ENCODE data around the gene MLPH. TPM values are rescaled to one million over a fixed set of nuclear protein-coding genes. Genes with fewer than 3 reads are reported as not detected.

Gene MLPH
- not detected for total RNA-seq (2013)
- polyA plus RNA-seq = not detected
- not detected in 2 replicates for polyA minus RNA-seq
- 0 to 2.3 (median 0.08) reads per million in 11 experiments for total RNA-seq

GRCh38 chr2:237486819-237487448 is at the start of gene MLPH:
Gene MLPH (plus strand): TSS chr2:237487251. CDS start chr2:237493427, 6,176 bp downstream.
- Mint-ChIP-seq H3K4me3 (peak within 1 kb of the TSS in 1 of 2 donors; percentile 67), H3K36me3 (no peaks in the 10 kb centered on the region), H3K4me1 (peaks cover 12% of the 10 kb centered on the region), H3K27ac (peak within 1 kb of the TSS in 1 of 7 donors; percentile 80), H3K9me3 (peaks cover 8 to 16% (median 12%) of the 10 kb centered on the region in 7 donors), H3K27me3 (ENCODE audit: low read depth in 3 of 3) (peaks cover 41 to 66% (median 64%) of the 10 kb centered on the region in 3 donors)
- H2AFZ ChIP-seq (ENCODE audit: insufficient read depth, low read depth, low read length, poor library complexity, severe bottlenecking) = no peak within 1 kb of the TSS
- no peaks in the 10 kb centered on the region for H4K20me1 ChIP-seq (ENCODE audit: insufficient read depth, low read length)
- no peaks in the 10 kb centered on the region for H3K79me2 ChIP-seq (ENCODE audit: insufficient read depth, low read length)
- peaks cover 19 to 54% of the 10 kb centered on the region in 2 donors for H3K27me3 ChIP-seq (ENCODE audit: control insufficient read depth in 2 of 2, insufficient read depth in 2 of 2, low read length in 2 of 2)
- no peak within 1 kb of the TSS for H3K4me3 ChIP-seq (replicated peaks in 1 of 3; ENCODE audit: low read depth in 2 of 3, low read length in 3 of 3)
- H3K36me3 ChIP-seq (replicated peaks in 1 of 2; ENCODE audit: control insufficient read depth in 1 of 2, insufficient read depth in 2 of 2, low read length in 2 of 2) = no peaks in the 10 kb centered on the region
- H3K27ac ChIP-seq (ENCODE audit: low read depth in 1 of 2, low read length in 2 of 2) = no peak within 1 kb of the TSS
- intact Hi-C loops (cut with micrococcal nuclease) = no loop called here
- DNase-seq = no peak
- H3K4me1 ChIP-seq (ENCODE audit: control insufficient read depth in 1 of 2, insufficient read depth in 2 of 2, low read length in 2 of 2) = peaks cover 0 to 8% of the 10 kb centered on the region in 2 donors
- peaks cover 9 to 13% of the 10 kb centered on the region in 2 donors for H3K9me3 ChIP-seq (replicated peaks in 1 of 2; ENCODE audit: control insufficient read depth in 1 of 2, insufficient read depth in 1 of 2, low read length in 2 of 2)
- no peak for TF ChIP-seq CTCF (IDR thresholded peaks at IDR 0.05)
- 2% methylated on average over 63 of the region's 63 CpGs for WGBS (ENCODE audit: insufficient coverage)
- no peak within 1 kb of the TSS for H3K9ac ChIP-seq (ENCODE audit: insufficient read depth, low read length, poor library complexity, severe bottlenecking)
- no peak within 1 kb of the TSS for H3K4me2 ChIP-seq (replicated peaks; ENCODE audit: extremely low read depth, low read length, poor library complexity, severe bottlenecking)

- intact Hi-C loops (cut with micrococcal nuclease) = no loop called here
- H4K20me1 ChIP-seq (ENCODE audit: insufficient read depth, low read length) = no peaks in the 10 kb centered on the region
- Mint-ChIP-seq H3K4me1 (peaks cover 18% of the 10 kb centered on the region), H3K27ac (no peak overlapping the region), H3K4me3 (no peak overlapping the region), H3K9me3 (peaks cover 0 to 2% (median 0%) of the 10 kb centered on the region in 7 donors), H3K36me3 (no peaks in the 10 kb centered on the region), H3K27me3 (ENCODE audit: low read depth in 3 of 3) (peaks cover 0 to 24% (median 6%) of the 10 kb centered on the region in 3 donors)
- no peaks in the 10 kb centered on the region for H3K79me2 ChIP-seq (ENCODE audit: insufficient read depth, low read length)
- TF ChIP-seq CTCF (IDR thresholded peaks at IDR 0.05) = no peak
- H3K9me3 ChIP-seq (replicated peaks in 1 of 2; ENCODE audit: control insufficient read depth in 1 of 2, insufficient read depth in 1 of 2, low read length in 2 of 2) = no peaks in the 10 kb centered on the region
- H2AFZ ChIP-seq (ENCODE audit: insufficient read depth, low read depth, low read length, poor library complexity, severe bottlenecking) = no peak overlapping the region
- no peak overlapping the region for H3K4me3 ChIP-seq (replicated peaks in 1 of 3; ENCODE audit: low read depth in 2 of 3, low read length in 3 of 3)
- WGBS (ENCODE audit: insufficient coverage) = 80% methylated on average over 4 of the region's 5 CpGs
- peaks cover 3 to 12% of the 10 kb centered on the region in 2 donors for H3K4me1 ChIP-seq (ENCODE audit: control insufficient read depth in 1 of 2, insufficient read depth in 2 of 2, low read length in 2 of 2)
- no peak overlapping the region for H3K27ac ChIP-seq (ENCODE audit: low read depth in 1 of 2, low read length in 2 of 2)
- no peak for DNase-seq
- H3K9ac ChIP-seq (ENCODE audit: insufficient read depth, low read length, poor library complexity, severe bottlenecking) = no peak overlapping the region
- H3K36me3 ChIP-seq (replicated peaks in 1 of 2; ENCODE audit: control insufficient read depth in 1 of 2, insufficient read depth in 2 of 2, low read length in 2 of 2) = no peaks in the 10 kb centered on the region
- no peaks in the 10 kb centered on the region for H3K27me3 ChIP-seq (ENCODE audit: control insufficient read depth in 2 of 2, insufficient read depth in 2 of 2, low read length in 2 of 2)
- H3K4me2 ChIP-seq (replicated peaks; ENCODE audit: extremely low read depth, low read length, poor library complexity, severe bottlenecking) = no peak overlapping the region
Observed at GRCh38 chr2:237437566-237437965, 49.5 kb upstream of the MLPH start.

Data from CD14-positive monocyte (primary cell).